ENCODE measurements around the gene ASB6.

ASB6 gene

GRCh38 chr9:129676287-129676686 lies 34.3 kb upstream of the ASB6 start:
- DNase-seq (ENCODE audit: low spot score) = no peak
- Histone ChIP-seq H3K27ac (replicated peaks; ENCODE audit: low read length) (no peak overlapping the region), H3K23ac (ENCODE audit: low read depth, low read length, poor library complexity) (peak overlapping the region; percentile 70), H3K4me1 (ENCODE audit: control insufficient read depth in 2 of 2, insufficient read depth in 1 of 2, low read depth in 1 of 2, low read length in 2 of 2) (peaks cover 0 to 6% of the 10 kb centered on the region in 2 donors), H2BK12ac (ENCODE audit: low read length) (no peak overlapping the region), H3K79me1 (ENCODE audit: low read depth, low read length) (peaks cover 3% of the 10 kb centered on the region), H3K9ac (ENCODE audit: low read depth, low read length, poor library complexity) (no peak overlapping the region), H3K4ac (ENCODE audit: low read length) (no peak overlapping the region), H3K4me3 (ENCODE audit: low read length in 2 of 2) (no peak overlapping the region), H3K4me2 (ENCODE audit: insufficient read depth, low read length, poor library complexity, severe bottlenecking) (no peak overlapping the region), H2BK5ac (ENCODE audit: low read length) (no peak overlapping the region), H2AK5ac (ENCODE audit: low read depth, low read length) (peak overlapping the region; percentile 88), H2BK15ac (ENCODE audit: low read length) (no peak overlapping the region), H4K8ac (ENCODE audit: low read depth, low read length) (no peak overlapping the region), H3K36me3 (replicated peaks in 1 of 2; ENCODE audit: control insufficient read depth in 2 of 2, insufficient read depth in 2 of 2, low read length in 2 of 2) (no peaks in the 10 kb centered on the region), H3K27me3 (ENCODE audit: control insufficient read depth in 3 of 3, insufficient read depth in 3 of 3, low read depth in 1 of 3, low read length in 3 of 3) (peaks cover 0 to 80% (median 0%) of the 10 kb centered on the region in 3 experiments), H4K91ac (ENCODE audit: low read depth, low read length, poor library complexity) (no peak overlapping the region), H2AFZ (ENCODE audit: low read length) (no peak overlapping the region), H2BK120ac (ENCODE audit: low read depth, low read length) (no peak overlapping the region), H3K14ac (ENCODE audit: low read length) (no peak overlapping the region), H3K9me3 (replicated peaks in 1 of 2; ENCODE audit: control insufficient read depth in 2 of 2, insufficient read depth in 1 of 2, low read depth in 1 of 2, low read length in 2 of 2) (no peaks in the 10 kb centered on the region), H3K18ac (ENCODE audit: low read length) (no peak overlapping the region)
- no CpG with 5 or more reads among the region's 4 CpGs for WGBS, 2 donors (ENCODE audit: extremely low coverage in 2 of 2, insufficient read length in 2 of 2, insufficient replicate concordance in 1 of 2)

DNA sequence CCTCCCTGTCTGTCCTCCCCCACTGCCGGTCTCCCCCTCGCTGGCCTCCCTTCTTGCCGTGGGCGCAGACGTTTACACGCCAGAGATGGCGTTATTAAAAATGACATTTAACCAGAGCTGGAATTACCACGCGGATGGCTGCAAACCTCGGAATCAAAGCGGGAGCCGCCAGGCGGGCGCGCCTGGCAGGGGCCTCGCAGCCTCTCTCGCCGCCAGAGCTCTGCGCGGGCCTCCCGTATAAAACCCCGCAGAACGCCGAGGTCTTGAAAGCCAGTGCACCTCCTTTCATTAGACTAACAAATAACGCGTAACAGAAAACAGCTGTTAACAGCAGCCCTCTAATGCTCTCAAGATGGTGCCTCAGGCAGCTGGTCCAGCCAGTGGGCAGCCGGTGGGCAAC lies 33.7 kb upstream of the ASB6 start:
- Histone ChIP-seq H3K18ac (ENCODE audit: low read length) (no peak overlapping the region), H3K23ac (ENCODE audit: low read depth, low read length, poor library complexity) (peak overlapping the region; percentile 70), H3K27me3 (ENCODE audit: control insufficient read depth in 3 of 3, insufficient read depth in 3 of 3, low read depth in 1 of 3, low read length in 3 of 3) (peaks cover 0 to 81% (median 0%) of the 10 kb centered on the region in 3 experiments), H3K4ac (ENCODE audit: low read length) (peak overlapping the region; percentile 23), H3K36me3 (replicated peaks in 1 of 2; ENCODE audit: control insufficient read depth in 2 of 2, insufficient read depth in 2 of 2, low read length in 2 of 2) (no peaks in the 10 kb centered on the region), H3K9ac (ENCODE audit: low read depth, low read length, poor library complexity) (no peak overlapping the region), H3K14ac (ENCODE audit: low read length) (no peak overlapping the region), H3K9me3 (replicated peaks in 1 of 2; ENCODE audit: control insufficient read depth in 2 of 2, insufficient read depth in 1 of 2, low read depth in 1 of 2, low read length in 2 of 2) (no peaks in the 10 kb centered on the region), H2AFZ (ENCODE audit: low read length) (no peak overlapping the region), H2BK120ac (ENCODE audit: low read depth, low read length) (no peak overlapping the region), H3K4me1 (ENCODE audit: control insufficient read depth in 2 of 2, insufficient read depth in 1 of 2, low read depth in 1 of 2, low read length in 2 of 2) (peaks cover 0 to 8% of the 10 kb centered on the region in 2 donors), H3K27ac (replicated peaks; ENCODE audit: low read length) (no peak overlapping the region), H2BK15ac (ENCODE audit: low read length) (peak overlapping the region; percentile 20), H3K4me2 (ENCODE audit: insufficient read depth, low read length, poor library complexity, severe bottlenecking) (no peak overlapping the region), H3K79me1 (ENCODE audit: low read depth, low read length) (peaks cover 3% of the 10 kb centered on the region), H4K91ac (ENCODE audit: low read depth, low read length, poor library complexity) (no peak overlapping the region), H2BK12ac (ENCODE audit: low read length) (no peak overlapping the region), H2BK5ac (ENCODE audit: low read length) (no peak overlapping the region), H3K4me3 (ENCODE audit: low read length in 2 of 2) (no peak overlapping the region), H2AK5ac (ENCODE audit: low read depth, low read length) (peak overlapping the region; percentile 88), H4K8ac (ENCODE audit: low read depth, low read length) (no peak overlapping the region)
- no CpG with 5 or more reads among the region's 27 CpGs for WGBS, 2 donors (ENCODE audit: extremely low coverage in 2 of 2, insufficient read length in 2 of 2, insufficient replicate concordance in 1 of 2)
- DNase-seq (ENCODE audit: low spot score) = no peak

DNA sequence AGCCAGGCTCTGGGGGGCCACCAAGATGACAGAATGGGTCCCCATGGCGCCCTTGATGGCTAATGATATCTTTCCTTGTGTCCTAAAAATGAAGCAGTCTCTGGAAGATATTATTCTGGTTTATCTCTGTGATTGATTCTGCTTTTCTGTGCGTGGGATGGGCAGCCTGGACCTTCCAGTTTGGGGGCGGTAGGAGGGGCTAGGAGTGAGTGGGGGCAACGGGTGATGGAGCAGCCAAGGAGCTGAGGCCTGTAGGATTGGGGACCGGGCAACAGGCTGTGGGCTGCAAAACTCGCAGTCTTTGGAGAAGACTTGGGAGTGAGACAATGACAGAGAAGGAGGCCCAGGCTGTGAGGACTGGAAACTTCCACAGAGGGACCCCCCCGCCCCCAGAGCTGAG lies 32.3 kb upstream of the ASB6 start:
- Histone ChIP-seq H3K9me3 (replicated peaks in 1 of 2; ENCODE audit: control insufficient read depth in 2 of 2, insufficient read depth in 1 of 2, low read depth in 1 of 2, low read length in 2 of 2) (no peaks in the 10 kb centered on the region), H2BK120ac (ENCODE audit: low read depth, low read length) (no peak overlapping the region), H4K91ac (ENCODE audit: low read depth, low read length, poor library complexity) (no peak overlapping the region), H3K27ac (replicated peaks; ENCODE audit: low read length) (no peak overlapping the region), H3K27me3 (ENCODE audit: control insufficient read depth in 3 of 3, insufficient read depth in 3 of 3, low read depth in 1 of 3, low read length in 3 of 3) (peaks cover 0 to 83% (median 0%) of the 10 kb centered on the region in 3 experiments), H3K36me3 (replicated peaks in 1 of 2; ENCODE audit: control insufficient read depth in 2 of 2, insufficient read depth in 2 of 2, low read length in 2 of 2) (no peaks in the 10 kb centered on the region), H3K4ac (ENCODE audit: low read length) (no peak overlapping the region), H3K4me2 (ENCODE audit: insufficient read depth, low read length, poor library complexity, severe bottlenecking) (no peak overlapping the region), H3K4me1 (ENCODE audit: control insufficient read depth in 2 of 2, insufficient read depth in 1 of 2, low read depth in 1 of 2, low read length in 2 of 2) (peaks cover 0 to 10% of the 10 kb centered on the region in 2 donors), H2BK12ac (ENCODE audit: low read length) (no peak overlapping the region), H2BK5ac (ENCODE audit: low read length) (no peak overlapping the region), H3K4me3 (ENCODE audit: low read length in 2 of 2) (no peak overlapping the region), H3K18ac (ENCODE audit: low read length) (no peak overlapping the region), H3K23ac (ENCODE audit: low read depth, low read length, poor library complexity) (no peak overlapping the region), H3K9ac (ENCODE audit: low read depth, low read length, poor library complexity) (no peak overlapping the region), H2BK15ac (ENCODE audit: low read length) (peak overlapping the region; percentile 77), H4K8ac (ENCODE audit: low read depth, low read length) (no peak overlapping the region), H3K79me1 (ENCODE audit: low read depth, low read length) (peaks cover 3% of the 10 kb centered on the region), H2AFZ (ENCODE audit: low read length) (no peak overlapping the region), H3K14ac (ENCODE audit: low read length) (no peak overlapping the region), H2AK5ac (ENCODE audit: low read depth, low read length) (no peak overlapping the region)
- no peak for DNase-seq (ENCODE audit: low spot score)
- no CpG with 5 or more reads among the region's 7 CpGs for WGBS, 2 donors (ENCODE audit: extremely low coverage in 2 of 2, insufficient read length in 2 of 2, insufficient replicate concordance in 1 of 2)

DNA sequence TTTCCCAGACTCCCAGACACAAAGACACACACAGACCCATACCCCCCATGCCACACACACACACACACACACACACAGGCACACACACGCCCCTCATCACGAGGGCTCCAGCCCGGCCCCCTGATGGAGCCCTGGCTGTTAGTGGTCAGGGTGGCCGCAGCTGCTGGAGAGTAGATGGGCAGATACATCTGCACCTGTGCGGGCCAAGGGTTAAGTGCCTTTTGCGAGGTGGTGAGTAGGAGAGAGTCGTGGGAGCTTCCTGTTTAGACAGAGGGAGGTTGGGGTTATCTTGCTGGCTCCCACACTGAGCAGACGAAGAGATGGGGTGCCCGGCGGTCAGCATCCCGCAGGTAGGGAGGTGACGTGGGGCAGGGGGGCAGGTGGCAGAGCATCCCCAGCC lies 31.7 kb upstream of the ASB6 start:
- H2AFZ ChIP-seq (ENCODE audit: low read length) = no peak overlapping the region
- H3K4me1 ChIP-seq (ENCODE audit: control insufficient read depth in 2 of 2, insufficient read depth in 1 of 2, low read depth in 1 of 2, low read length in 2 of 2) = peaks cover 0 to 10% of the 10 kb centered on the region in 2 donors
- no peak overlapping the region for H3K4me3 ChIP-seq (ENCODE audit: low read length in 2 of 2)
- no peaks in the 10 kb centered on the region for H3K79me1 ChIP-seq (ENCODE audit: low read depth, low read length)
- peak overlapping the region; percentile 52 for H3K18ac ChIP-seq (ENCODE audit: low read length)
- H3K23ac ChIP-seq (ENCODE audit: low read depth, low read length, poor library complexity) = peak overlapping the region; percentile 48
- H4K8ac ChIP-seq (ENCODE audit: low read depth, low read length) = no peak overlapping the region
- no peak overlapping the region for H3K4me2 ChIP-seq (ENCODE audit: insufficient read depth, low read length, poor library complexity, severe bottlenecking)
- H4K91ac ChIP-seq (ENCODE audit: low read depth, low read length, poor library complexity) = no peak overlapping the region
- H2BK15ac ChIP-seq (ENCODE audit: low read length) = no peak overlapping the region
- H3K27me3 ChIP-seq (ENCODE audit: control insufficient read depth in 3 of 3, insufficient read depth in 3 of 3, low read depth in 1 of 3, low read length in 3 of 3) = peaks cover 0 to 82% (median 0%) of the 10 kb centered on the region in 3 experiments
- no peak overlapping the region for H2BK12ac ChIP-seq (ENCODE audit: low read length)
- H2BK120ac ChIP-seq (ENCODE audit: low read depth, low read length) = no peak overlapping the region
- no peak overlapping the region for H3K14ac ChIP-seq (ENCODE audit: low read length)
- H3K4ac ChIP-seq (ENCODE audit: low read length) = no peak overlapping the region
- WGBS, 2 donors (ENCODE audit: extremely low coverage in 2 of 2, insufficient read length in 2 of 2, insufficient replicate concordance in 1 of 2) = no CpG with 5 or more reads among the region's 12 CpGs
- no peak overlapping the region for H3K27ac ChIP-seq (replicated peaks; ENCODE audit: low read length)
- H2BK5ac ChIP-seq (ENCODE audit: low read length) = no peak overlapping the region
- no peak overlapping the region for H2AK5ac ChIP-seq (ENCODE audit: low read depth, low read length)
- DNase-seq (ENCODE audit: low spot score) = no peak
- no peaks in the 10 kb centered on the region for H3K9me3 ChIP-seq (replicated peaks in 1 of 2; ENCODE audit: control insufficient read depth in 2 of 2, insufficient read depth in 1 of 2, low read depth in 1 of 2, low read length in 2 of 2)
- no peaks in the 10 kb centered on the region for H3K36me3 ChIP-seq (replicated peaks in 1 of 2; ENCODE audit: control insufficient read depth in 2 of 2, insufficient read depth in 2 of 2, low read length in 2 of 2)
- no peak overlapping the region for H3K9ac ChIP-seq (ENCODE audit: low read depth, low read length, poor library complexity)
